ENCODE data around the gene KRTAP13-3.

KRTAP13-3 gene, protein sequence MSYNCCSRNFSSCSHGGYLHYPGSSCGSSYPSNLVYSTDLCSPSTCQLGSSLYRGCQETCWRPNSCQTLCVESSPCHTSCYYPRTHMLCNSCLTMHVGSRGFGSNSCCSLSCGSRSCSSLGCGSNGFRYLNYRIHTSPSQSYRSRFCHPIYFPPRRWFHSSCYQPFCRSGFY

DNA sequence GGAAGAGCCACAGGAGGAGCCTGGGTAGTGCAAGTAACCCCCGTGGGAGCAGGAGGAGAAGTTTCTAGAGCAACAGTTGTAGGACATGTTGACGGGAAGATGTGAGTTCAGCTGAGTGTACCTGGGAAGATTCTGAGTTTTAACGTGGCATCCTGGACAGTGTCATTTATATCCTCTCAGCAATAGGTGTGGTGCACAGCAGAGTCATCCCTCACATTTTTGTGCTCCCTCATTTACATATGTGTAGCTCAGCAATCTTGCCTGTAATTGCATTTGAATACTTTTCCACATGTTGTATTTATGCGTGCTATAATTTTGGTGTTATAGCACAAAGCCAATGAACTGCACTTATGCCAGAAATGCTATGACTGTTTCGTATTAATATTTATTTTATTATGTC lies at the start of gene KRTAP13-3:
TSS of gene KRTAP13-3 (minus strand) at position 101 of the 400 bp plus-strand sequence. CDS start at position 87, 14 bp downstream.
- no peak for DNase-seq

DNA sequence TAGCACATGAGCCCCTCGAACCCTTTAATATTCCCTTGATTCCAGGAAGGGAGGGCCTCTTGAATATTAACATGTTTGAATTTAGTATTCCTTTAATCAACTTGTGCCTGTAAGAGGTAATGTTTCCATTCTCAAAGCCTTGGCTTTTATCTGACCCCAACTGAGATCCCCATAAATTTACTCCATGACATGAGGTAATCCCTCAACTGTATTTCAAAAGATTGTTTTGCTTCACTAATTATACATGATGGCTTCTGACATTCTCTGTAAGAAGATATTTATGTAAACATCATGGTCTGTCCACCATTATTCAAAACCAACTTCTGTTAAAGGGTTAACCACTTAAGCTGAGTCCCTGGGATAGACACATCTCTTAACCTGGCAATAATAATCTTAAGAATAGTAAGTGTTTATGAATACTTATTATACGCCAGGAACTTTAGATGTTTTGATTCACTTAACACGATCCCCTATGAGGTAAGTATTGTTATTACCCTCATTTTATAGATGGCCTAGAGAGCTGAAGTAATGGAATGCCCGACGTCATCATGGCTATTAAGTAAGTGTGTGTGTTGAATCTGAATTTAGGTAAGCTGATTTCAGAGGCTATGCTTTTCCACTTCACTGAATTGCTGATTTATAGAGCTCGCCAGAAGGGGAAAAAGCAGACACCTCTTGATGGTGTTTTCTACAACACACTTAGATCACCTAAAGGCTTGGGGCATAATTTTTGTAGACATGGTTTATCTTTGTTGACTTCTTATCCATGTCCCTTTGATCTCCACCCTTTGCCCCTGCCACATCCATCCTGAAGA lies 43.4 kb upstream of the KRTAP13-3 start:
- DNase-seq = no peak

DNA sequence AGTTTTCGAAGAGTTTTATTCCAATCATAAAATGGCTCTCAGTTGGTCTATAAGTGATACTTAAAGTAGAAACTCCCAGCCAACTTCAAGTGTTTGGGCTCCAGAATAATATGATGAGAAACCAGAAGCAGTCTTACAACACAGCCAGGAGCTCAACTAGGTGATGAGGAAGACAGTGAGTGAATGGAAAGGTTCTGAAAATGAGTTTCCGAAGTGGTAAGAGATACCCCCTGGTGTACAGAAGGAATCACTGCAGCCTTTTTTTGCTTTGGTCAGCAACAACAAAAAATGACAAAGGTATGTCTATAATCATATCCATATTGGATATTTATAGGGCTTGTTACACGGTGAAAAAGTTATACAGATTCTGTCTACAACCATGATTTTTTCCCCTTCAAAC lies 38.0 kb upstream of the KRTAP13-3 start:
- DNase-seq = no peak

DNA sequence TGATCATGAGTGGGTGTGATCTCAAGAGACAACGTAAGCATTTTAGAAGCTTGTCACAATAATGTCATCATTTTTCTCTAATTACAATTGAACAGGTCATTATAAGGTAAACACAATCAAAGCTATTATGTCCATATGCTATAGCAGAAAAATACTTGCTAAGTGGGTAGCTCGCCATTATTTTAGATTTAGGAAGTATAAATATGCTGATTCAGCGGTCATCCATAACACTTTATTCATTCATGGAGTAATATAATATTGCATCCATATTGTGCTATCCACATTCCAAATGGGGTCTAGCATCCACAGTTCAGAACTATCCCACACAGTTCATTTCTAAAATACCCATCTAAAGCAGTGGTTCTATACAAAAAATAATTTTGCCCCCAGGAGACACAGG lies 22.8 kb upstream of the KRTAP13-3 start:
- no peak for DNase-seq

DNA sequence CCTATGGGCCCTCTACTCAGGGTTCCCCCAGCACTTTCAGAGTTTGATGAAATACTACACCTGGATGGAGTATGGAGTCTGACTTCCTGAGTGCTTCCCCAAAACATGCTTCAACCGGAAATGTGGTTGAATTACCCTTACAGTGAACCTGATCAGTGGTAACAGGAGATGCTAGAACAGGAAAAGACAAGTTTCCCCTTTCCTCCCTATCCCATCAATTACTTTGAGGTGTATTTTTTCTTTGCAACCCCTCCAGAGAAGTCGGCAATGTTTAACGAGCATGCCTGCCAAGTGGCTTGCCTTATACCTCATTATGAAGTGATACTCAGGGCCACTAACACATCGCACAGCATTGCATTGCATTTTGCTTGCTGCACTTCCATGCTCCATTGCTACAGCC lies 21.3 kb upstream of the KRTAP13-3 start:
- DNase-seq = no peak

DNA sequence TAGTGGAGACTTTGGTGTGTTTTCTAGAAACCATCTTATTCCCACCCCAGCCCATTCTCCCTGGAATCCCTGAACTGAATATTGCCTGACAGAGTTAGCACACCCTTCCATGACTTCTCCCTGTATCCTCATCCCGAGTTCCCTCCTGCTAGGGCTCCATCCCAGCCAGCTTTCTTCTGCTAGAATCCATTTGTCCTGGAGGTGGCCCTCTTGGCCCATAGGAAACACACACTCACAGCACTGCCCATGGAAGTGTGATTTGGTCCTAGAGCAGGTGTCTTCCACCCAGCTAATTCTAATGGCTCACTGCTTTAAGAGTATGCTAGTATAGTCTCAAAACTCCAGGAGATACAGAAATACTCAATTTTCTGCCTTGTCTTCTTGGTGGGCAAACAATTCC lies 18.5 kb upstream of the KRTAP13-3 start:
- DNase-seq = no peak

DNA sequence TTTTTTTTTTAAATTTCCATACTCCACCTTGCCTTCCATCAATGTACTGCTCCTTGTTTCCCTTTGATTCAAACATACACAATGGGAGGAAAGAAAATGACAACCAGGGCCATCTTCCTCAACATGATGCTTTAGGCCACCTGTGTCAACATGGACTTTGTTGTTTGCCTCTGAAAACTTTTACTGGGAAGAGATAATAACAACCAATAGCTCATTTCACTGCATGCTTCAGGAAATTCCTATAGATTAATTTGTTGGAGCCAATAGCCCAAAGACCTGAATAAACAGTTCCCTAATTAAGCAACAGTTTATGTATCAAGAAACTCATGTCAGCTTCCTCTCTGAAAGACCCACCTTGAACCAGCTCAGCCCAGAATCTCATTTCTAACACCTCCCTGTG lies 17.5 kb upstream of the KRTAP13-3 start:
- DNase-seq = no peak

DNA sequence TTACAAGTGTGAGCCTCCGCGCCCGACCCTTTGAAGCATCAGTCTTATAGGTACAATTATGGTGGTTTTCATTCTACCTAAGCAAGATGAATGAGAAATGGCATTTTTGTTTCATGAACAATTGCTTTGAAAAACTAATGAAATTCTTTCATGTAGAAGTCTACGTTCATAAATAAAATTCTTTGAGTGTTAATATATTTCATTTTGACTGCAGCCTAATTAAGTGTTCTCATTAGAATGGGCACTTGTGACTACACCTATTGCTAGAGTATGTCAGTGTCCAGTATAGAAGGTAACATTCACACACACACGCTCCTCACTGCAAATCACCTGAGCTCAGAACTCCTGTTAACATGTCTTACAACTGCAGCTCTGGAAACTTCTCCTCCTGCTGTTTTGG lies 14.2 kb upstream of the KRTAP13-3 start, which contains the start of gene KRTAP15-1:
TSS of gene KRTAP15-1 (plus strand) at position 301 of the 400 bp plus-strand sequence. CDS start at position 354, 53 bp downstream.
- no peak for DNase-seq

DNA sequence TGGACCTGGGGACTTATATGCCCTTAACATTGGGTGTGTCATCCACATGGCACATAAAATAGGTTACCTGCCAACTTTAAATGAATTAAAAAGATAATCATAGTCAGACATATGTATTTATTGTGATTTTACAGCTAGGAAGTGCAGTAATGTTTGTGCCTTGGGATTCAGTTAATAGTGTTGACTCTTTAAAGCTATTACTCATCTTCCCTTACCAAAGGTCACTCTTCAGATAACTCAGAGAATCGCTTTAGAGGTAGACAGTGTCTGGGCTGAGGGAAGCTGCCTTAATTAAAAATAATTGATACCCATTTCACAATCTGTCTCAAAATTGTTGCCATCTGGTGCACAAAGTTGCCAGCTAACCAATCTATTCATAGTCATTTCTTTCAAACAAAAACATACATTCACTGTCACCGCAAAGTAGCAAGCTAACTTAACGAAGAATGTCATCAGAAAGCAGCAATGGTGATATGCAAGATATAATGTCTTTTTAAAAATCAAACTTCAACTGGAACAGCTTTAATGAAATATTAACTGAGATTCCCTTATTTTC lies 11.4 kb upstream of the KRTAP13-3 start:
- DNase-seq = no peak

DNA sequence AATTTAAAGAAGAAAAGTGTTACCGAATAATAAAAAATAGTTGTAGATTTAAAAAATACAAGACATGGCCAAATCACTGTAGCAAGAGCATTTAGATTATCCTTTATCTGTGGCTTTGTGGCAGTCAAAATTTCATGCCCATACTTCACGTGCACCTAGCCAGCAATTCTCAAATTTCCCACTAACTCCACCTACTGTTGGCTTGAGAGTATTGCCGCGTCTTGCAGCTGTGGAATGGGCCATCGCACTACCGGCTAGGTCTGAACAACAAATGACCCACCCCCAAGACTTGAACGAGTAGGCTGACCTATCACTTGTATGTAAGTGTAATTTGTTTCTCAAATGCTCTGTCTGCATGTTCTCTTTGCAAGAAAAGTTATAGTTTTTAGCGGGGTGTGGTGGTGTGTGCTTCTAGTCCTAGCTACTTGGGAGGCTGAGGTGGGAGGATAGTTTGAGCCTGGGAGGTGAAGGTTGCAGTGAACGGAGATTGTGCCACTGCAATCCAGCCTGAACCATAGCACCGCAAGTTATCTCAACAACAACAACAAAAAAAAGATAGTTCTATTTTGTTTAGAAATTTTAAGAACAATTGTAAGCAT lies 8.4 kb upstream of the KRTAP13-3 start:
- DNase-seq = peak; percentile 2

DNA sequence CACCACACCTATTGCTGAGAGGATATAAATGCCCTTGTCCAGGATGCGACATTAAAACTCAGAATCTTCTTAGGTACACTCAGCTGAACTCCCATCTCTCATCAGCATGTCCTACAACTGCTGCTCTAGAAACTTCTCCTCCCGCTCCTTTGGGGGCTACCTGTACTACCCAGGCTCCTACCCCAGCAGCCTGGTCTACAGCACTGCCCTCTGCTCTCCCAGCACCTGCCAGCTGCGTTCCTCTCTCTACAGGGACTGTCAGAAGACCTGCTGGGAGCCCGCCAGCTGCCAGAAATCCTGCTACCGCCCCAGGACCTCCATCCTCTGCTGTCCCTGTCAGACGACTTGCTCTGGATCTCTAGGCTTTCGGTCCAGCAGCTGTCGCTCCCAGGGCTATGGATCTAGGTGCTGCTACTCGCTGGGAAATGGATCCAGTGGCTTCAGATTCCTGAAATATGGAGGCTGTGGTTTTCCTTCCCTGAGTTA lies 4.5 kb upstream of the KRTAP13-3 start, which contains the start of gene KRTAP13-4:
TSS of gene KRTAP13-4 (plus strand) at position 51 of the 486 bp plus-strand sequence. CDS start at position 107, 56 bp downstream.
- no peak for DNase-seq

DNA sequence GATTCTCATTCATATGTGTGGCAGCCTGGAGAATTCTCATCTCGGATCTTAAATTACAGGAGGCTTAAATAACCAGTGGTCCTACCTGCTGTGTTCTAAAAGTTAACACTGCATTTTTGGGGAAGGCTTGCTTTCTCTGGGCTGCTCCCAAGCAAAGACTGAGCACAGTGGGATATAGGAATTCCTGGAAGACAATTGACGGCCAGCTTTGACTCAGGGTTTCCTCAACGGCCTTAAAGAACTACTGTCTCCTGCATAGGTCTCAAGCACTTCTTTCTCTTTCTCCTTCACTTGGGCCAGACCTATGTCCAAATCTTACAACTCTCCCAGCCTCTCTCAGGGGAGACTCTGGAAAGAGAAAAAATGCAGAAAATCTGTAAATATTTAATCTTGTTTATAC lies 1.0 kb upstream of the KRTAP13-3 start:
- DNase-seq = no peak

DNA sequence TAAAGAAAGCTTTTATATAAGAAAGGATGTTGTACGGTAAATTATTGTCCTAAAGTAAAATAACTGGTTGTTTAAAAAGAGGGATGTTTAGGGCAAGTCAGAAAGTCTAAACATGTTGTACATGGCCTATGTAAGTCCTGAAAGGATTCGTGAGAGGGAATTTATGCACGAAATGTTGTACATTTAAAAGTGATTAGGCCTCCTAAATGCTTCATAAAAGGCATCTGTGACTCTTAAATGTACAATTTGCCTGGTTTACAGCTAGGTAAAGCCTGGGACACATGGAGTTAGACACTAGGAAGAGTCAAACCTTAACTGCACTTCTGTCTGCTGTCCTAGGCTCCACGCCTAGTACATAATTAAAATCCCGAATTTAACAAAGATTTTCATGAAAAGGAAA lies 9.7 kb downstream of the KRTAP13-3 start:
- DNase-seq = no peak

DNA sequence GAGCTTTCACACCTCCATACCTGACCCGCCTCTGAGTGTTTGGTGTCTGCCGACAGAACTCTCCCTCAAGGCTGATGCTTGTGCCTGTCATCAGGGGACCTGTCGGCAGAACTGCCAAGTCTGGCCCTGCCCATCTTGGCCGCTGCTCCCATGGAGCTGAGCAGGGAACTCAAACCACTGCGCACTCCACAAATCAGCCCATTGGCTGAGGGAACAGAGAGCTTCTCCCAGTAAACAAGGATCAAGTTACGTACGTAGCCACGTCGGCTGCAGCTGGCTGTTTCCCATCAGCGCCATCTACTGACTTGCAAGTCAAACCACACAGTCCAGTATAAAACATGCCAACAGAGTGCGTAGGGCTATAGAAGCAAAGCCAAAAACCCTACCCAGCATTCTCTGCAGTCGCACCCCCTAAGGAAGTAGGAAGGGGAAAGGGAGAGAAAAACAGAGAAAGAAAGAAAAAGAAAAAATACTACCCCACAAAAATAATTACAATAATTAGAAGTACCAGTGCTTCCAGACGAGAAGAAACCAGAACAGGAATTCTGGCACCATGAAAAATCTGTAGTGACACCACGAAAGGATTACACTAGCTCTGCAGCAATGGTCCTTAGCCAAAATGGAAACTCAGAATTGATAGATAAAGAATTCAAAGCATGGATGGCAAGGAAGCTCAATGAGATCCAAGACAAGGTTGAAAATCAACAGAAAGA lies 16.8 kb downstream of the KRTAP13-3 start:
- DNase-seq = no peak

DNA sequence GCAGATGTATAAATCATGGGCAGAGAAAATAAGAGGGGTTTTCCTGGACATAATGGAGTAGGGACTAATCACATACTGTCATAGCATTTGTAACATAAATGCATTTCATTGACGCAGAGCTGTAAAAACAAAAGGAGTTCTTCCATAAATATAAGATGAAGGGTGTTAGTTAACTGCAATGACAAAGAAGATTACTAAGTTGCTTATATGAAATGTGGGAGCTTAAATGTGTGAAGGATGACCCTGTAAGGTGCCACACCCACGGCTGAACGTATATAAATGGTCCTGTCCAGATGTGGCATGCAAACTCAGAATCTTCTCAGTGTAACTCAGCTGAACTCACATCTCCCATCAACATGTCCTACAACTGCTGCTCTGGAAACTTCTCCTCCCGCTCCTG lies 30.0 kb downstream of the KRTAP13-3 start, which contains the start of gene KRTAP13-1:
TSS of gene KRTAP13-1 (plus strand) at position 301 of the 400 bp plus-strand sequence. CDS start at position 357, 56 bp downstream.
- DNase-seq = no peak

DNA sequence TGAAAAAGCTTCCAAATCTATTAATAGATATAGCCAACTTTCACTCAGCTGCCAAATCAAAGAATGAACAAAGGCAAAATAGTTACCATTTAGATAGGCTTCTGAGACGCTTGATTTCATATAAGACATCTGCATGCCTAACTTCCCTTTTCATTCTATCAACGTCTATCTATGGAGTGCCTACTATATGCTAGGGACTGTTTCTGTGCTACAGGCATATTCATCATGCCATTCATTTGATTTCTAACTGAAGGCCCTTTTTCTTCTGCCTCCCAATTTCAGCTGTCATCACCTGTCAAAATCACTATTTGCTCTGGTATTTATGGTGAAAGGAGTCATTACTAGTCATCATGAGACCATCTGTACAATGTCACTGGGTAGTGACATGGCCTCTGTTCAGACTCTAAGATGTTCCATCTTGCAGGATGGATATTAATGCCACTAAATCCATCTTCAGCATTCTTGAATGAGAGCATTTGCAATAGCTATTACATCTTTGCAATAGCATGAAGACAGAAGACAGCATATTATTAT lies 34.2 kb downstream of the KRTAP13-3 start:
- DNase-seq = no peak

DNA sequence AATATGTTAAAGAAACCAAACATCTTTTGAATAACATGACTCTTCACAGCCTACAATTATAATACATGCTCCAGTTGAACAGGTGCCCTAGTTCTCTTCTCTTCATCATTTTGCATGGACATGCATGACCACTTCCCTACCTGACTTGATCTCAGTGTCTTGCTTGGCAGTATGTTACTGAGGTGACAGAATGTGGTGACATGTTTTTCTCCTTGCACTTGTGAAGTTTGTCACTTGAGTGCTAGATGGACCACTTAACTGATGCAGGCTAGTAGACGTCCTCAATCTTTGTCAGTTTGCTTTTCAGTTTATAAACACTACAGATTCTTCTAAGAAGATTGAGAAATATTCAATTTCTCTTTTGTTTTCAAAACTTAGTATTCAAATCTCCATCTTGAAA lies 43.5 kb downstream of the KRTAP13-3 start:
- DNase-seq = no peak

Data from CD4-positive, alpha-beta T cell treated with Interleukin-17A for 4 hours (primary cell).